GM19467 (cell line): Measurements from ENCODE around the gene ZP4.
"Not testable (repeated sequence)": the region's sequence is repeated elsewhere in the genome, so short reads cannot be mapped to it uniquely, and the experiment has no call there.

Experiments used
- ATAC-seq: cut with Tn5 transposase; IDR thresholded peaks from one replicate; pipeline ENCODE4 v1.9.1; 2021; ENCODE audit warnings: mild to moderate bottlenecking, moderate library complexity; ENCODE audit not compliant: unreplicated experiment

Gene ZP4

DNA sequence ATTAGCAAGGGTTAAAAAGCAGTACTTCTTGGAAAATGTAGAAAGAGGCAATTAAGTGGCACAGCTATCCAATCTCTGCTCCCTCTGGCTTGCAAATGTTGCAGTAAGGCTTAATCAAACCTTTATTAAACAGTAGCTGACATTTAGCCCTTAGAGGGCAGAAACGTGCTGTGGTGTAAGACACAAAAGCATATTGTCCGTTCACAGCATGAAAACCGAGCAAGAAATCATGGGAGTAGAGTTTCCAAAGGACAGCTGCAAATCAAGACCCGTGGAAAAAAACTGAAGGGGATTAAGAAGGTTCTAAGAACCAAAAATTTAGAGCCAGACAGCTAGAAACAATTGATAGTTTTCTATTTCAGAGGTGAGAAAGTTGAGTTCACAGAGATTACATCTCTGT is 13.1 kb downstream of the ZP4 start:
- ATAC-seq: no peak

- ATAC-seq: no peak
These were observed 15.4 kb downstream of the ZP4 start for GRCh38 chr1:237875291-237875690.

DNA sequence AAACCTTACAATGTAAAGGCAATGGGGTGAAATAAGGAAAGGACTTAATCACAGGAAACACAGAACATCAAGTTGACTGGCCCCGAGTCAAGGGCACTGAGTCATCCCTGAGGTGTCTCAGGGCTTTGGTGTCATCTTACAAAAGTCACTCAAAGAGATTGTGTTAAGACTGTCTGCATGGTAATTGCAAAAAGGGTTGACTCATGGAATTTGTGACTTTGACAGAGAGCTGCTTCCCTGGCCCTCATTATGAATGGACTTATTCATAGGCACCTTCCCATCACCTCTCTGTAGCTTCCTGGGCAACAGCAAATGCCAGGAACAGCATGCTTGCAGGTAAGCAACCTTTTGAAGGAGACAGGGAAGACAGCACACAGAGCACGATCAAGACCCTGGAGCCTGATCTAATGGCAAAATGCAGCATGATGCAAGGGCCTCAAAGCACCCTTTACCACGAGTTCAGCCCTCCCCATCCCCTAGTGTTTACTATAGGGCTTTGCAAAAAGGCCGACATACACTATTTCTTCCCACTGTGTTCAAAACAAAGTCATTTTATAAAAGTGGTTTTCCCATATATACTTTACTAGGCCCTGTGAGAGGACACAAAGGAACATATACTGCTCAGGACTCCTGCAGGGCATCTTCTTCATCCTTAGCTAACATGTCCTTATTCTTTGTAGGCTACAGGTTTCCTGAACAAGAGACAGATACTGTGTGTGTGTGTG is 17.1 kb downstream of the ZP4 start:
- no peak for ATAC-seq

- no peak for ATAC-seq
These were observed 21.7 kb downstream of the ZP4 start for GRCh38 chr1:237868817-237869600.

- ATAC-seq: no peak
These were observed 23.3 kb downstream of the ZP4 start for GRCh38 chr1:237867380-237867888.

DNA sequence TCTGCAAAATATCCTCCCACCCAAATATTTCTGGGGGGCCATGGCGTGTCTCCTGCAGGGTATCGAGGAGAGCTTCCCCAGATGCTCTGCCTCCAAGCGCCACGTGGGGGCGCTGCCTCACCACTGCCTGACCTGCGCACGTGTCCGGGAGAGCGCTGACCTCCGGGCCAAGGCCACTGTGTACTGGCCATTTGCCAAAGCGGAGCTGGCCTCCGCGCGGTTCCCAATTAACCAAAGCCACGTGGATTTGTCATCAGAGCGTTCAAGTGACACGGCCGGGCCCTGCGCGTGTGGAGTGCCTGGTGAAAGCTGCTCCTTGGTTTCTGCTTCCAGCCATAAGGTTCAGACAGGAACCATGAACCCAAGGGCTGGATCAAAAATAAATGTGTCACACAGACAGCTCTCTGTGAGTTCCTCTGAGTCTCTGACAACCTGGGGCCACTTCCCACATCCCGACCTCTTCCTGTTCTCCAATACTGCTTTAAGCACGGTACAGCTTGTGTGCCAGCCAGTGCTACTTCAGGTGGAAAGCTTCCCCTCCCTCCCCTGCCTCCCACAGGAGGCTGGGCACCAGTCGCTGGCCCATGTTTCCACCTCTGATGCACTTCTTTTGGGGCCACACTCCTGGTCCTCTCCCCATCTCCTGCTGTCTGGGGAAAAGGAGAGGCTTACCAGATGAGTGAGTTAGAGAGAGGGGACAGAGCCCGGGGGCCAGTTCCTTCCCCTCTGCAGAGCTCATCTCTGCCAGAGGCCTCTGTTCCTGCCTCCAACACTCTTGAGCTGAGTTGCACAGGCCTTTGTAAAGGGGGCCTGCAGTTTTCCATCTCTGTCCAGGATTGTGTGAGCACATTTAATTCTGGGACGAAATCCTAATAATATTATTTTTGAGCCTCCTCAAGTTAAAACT is 26.1 kb downstream of the ZP4 start:
- no peak for ATAC-seq

- ATAC-seq: no peak
These were observed 27.5 kb downstream of the ZP4 start for GRCh38 chr1:237863234-237863633.

GRCh38 chr1:237861944-237862343 is 28.8 kb downstream of the ZP4 start:
- no peak for ATAC-seq

DNA sequence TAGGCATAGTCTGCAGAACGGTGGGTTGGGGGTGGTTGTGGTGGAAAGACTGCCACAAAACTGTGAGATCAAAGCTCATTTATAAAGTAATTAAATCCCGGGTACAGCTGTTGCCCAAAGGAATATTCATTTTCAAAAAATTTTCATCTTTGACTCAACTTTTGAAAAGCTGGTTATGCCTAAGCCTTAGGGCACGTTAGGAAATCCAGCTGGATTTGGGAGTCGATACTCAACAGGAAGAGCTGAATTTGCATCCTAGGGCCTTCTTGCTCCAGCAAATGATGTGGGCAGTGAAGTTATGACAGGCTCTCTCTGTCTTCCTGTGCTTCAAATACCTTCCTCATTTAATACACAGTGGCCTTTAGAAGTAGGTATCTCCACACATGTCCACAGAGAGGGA is 31.7 kb downstream of the ZP4 start:
- ATAC-seq: no peak

DNA sequence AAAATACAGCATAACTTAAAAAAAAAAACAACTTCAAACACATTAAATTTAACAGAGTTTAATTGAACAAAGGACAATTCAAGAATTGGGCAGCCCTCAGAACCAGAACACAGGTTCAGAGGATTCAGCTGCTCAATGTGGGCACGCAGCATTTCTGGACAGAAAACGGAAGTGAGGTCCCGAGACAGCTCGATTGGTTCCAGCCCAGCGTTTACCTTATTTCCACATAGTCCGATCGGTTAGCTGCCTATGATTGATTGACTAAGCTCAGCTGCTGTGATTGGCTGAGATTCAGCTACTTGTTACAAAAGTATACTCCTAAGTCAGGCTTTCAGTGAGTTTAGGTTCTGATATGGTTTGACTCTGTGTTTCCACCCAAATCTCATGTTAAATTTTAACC is 33.3 kb downstream of the ZP4 start:
- ATAC-seq: no peak

GRCh38 chr1:237852342-237852741 is 38.4 kb downstream of the ZP4 start:
- ATAC-seq: no peak

GRCh38 chr1:237851210-237851845 is 39.4 kb downstream of the ZP4 start:
- ATAC-seq: no peak

- ATAC-seq: not testable (repeated sequence)
These were observed 47.2 kb downstream of the ZP4 start for GRCh38 chr1:237843516-237843915.

DNA sequence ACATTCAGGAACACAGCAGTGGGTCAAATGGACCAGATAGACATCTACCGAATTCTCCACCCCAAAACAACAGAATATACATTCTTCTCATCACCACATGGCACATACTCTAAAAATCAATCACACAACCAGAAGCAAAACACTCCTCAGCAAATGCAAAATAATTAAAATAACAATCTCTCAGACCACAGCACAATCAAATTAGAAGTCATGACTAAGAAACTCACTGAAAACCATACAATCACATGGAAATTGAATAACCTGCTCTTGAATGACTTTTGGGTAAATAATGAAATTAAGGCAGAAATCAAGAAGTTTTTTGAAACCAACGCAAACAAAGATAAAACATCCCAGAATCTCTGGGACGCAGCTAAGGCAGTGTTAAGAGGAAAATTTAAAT is 49.2 kb downstream of the ZP4 start:
- no peak for ATAC-seq

GRCh38 chr1:237838904-237839534 is 51.7 kb downstream of the ZP4 start:
- ATAC-seq: no peak

DNA sequence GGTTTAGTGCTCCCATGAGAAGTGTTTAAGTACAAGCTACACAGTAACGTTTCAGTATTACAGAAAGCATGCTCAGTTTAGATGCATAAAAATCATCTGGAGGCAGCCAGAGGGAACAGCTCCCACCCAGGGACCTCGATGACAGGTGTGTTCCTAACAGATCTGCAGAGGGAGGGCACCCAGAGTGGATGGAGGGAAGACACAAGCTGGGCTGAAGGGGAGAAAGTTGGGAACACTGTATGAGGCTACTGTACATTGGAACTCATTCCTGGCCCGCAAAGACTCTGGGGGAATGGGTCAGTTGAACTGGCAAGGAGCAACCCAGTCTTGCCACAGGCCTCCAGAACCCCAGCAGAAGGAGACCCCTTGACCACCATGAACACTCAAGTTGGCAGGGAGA is 52.4 kb downstream of the ZP4 start:
- no peak for ATAC-seq

GRCh38 chr1:237834461-237834860 is 56.3 kb downstream of the ZP4 start:
- no peak for ATAC-seq

DNA sequence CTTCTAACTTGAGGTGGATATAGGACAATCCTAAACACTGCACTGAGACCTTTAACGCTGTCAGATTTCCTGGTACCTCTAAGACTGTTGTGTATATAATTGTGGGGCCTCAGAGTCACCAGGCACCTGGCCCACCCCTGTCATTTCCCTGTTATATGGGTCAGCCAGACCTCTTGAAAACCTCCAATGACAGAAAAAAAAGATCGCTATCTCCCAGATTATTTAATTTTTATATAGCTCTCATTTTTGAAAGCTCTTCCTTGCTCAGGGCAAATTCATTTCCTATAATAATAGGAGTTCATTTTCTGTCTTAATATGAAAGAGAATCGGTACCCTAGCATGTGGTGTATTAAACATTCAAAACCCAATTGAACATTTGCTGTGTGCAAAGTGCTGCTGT is 56.7 kb downstream of the ZP4 start:
- ATAC-seq: no peak

DNA sequence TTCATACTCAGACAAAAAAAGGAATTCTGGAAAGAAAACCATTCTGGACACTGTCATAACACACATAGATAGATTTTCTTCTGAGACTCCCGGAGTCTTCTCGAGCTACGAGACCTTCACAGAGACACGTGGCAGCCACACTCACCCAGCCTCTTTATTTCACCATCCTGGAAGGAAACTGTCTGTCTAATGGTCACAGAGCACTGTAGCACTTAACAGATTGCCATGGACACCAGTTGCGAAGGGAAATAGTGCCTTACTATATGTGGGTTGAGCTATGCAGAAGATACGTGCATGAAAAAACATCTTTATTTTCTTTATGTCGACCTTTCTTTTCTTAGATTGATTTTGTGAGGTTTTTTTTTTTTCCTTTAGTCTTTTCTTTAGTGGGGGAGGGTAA is 57.9 kb downstream of the ZP4 start:
- no peak for ATAC-seq
